HT-29 (cell line): ENCODE data around the gene NME2. TPM values are rescaled to one million over a fixed set of nuclear protein-coding genes. Genes with fewer than 3 reads are reported as not detected.
"Not testable (repeated sequence)": the region's sequence is repeated elsewhere in the genome, so short reads cannot be mapped to it uniquely, and the experiment has no call there.

Experiments
- DNase-seq: peaks from one replicate; pipeline ENCODE4 v3.0.0-alpha.2; 2015; ENCODE audit warnings: low spot score
- total RNA-seq: library from RNA; depleted of rRNA; stranded (reverse); fragments of >200 nt; shearing (Covaris generic); gene quantifications from 2 replicates; pipeline ENCODE4 v1.2.3, GENCODE V29; 2014

NME2 gene
- total RNA-seq, 1 experiment from 2014 or later, result 838 TPM

DNA sequence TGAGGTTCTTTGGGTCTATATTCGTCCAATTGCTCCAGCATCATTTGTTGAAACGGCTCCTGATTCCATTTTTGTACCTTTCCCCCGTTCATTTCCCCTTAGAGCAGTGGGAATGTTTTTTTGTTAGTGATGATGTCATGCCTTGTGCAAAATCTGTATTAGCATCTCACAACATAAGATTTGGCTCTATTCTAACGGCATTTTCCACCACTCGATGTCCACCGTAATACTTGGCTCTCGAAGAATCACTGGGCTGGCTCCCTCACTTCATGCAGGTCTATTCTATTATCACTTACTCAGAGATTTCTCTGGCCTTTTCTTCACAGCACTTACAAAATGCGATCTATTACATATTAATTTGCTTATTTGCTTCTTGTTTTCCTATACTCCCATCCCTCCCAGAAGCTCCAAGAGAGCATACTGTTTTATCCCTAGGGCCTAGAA, 13.4 kb upstream of the NME2 start:
- no peak for DNase-seq

DNA sequence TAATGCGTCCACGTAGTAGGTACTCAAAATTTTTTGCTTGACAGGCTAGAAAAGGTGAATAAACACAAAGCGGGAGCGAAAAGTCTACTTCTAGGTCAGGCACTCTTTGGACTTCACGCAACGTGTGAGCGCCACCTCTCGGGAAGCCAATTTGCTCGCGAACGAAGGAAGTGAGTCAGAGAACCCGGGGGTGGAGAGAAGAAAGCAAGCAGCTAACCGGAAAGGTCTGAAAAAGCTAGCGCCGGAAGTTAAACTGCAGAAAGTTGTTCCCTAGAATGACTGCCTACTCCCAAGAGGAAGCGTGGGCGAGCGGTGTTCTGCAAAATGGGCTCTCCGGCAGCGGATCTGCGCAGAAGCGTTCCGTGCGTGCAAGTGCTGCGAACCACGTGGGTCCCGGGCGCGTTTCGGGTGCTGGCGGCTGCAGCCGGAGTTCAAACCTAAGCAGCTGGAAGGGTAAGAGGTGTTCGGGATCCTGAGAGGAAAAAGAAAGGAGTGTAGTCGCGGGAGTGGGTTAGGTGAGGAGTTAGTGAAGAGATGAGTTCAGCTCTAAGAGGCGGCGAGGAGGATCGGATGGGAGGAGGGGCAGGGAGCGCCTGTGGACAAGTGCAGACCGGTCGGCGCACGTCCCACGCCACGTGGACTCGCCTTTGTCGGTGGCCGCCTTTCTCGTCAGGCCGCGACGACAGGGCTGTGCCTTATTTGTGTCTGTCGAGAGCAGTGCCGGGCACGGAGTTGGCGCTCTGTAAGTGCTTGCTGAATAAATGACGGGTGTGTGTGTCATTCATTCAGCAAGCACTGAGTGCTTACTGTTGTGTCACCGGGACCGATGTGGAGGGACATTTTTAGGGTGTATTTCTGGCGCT, 12.8 kb upstream of the NME2 start, which contains the start of gene NME1:
Gene NME1, plus strand, starts transcription at position 350 of the 863 bp plus-strand sequence. CDS start 2,096 bp downstream, outside the sequence.
- peak; percentile 98 for DNase-seq

DNA sequence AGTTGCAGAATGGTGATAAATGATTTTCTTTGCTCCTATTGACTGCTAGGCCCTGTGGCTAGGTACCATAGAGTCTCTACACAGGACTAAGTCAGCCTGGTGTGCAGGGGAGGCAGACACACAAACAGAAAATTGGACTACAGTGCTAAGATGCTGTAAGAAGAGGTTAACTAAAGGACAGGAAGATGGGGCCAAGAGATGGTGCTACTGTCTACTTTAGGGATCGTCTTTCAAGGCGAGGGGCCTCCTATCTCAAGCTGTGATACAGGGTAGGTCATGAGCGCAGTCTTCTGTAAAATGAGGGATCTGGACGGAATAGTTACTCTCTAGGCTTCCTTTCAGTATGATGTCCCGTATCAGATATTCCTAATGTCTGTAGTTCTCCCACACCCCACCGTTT, 12.0 kb upstream of the NME2 start:
- DNase-seq, result peak; percentile 26

DNA sequence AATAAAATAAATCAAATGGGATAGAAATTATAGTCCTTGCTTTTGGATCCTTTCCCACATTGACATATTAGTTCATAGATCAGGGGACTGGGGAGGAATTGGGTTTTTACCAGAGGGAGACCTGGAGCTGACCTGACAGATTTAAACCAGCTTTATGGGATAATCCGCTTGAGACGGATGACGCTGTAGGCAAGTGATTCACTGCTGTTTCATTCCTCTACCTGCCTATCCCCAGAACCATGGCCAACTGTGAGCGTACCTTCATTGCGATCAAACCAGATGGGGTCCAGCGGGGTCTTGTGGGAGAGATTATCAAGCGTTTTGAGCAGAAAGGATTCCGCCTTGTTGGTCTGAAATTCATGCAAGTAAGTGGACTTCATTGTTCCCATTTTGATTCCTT, 10.8 kb upstream of the NME2 start:
- no peak for DNase-seq

DNA sequence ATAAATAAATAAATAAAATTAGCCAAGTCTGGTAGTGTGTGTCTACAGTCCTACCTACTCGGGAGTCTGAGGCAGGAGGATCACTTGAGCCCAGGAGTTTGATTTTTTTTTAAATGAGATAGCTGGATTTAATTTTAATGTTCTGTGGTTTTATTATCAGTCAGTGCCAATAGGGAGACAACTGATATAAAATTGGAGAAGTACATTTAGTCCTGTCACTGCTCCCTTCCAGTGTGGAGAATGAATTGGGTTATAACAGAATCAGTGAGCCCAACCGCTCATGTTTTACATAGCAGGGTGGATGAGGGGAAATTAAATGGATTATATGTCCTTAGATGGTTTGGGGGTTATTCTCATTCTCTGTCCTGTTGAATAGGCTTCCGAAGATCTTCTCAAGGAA, 6.6 kb upstream of the NME2 start:
- no peak for DNase-seq

DNA sequence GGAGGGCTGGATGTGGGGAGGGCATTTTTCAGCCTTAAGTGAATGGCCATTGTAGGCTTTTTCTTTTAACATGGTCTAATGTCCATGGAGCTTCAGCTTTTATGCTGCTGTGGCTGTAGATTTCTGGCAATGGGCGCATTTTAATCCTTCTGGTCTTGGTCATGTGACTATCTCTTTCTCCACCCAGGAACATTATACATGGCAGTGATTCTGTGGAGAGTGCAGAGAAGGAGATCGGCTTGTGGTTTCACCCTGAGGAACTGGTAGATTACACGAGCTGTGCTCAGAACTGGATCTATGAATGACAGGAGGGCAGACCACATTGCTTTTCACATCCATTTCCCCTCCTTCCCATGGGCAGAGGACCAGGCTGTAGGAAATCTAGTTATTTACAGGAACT, 4.7 kb upstream of the NME2 start:
- no peak for DNase-seq

DNA sequence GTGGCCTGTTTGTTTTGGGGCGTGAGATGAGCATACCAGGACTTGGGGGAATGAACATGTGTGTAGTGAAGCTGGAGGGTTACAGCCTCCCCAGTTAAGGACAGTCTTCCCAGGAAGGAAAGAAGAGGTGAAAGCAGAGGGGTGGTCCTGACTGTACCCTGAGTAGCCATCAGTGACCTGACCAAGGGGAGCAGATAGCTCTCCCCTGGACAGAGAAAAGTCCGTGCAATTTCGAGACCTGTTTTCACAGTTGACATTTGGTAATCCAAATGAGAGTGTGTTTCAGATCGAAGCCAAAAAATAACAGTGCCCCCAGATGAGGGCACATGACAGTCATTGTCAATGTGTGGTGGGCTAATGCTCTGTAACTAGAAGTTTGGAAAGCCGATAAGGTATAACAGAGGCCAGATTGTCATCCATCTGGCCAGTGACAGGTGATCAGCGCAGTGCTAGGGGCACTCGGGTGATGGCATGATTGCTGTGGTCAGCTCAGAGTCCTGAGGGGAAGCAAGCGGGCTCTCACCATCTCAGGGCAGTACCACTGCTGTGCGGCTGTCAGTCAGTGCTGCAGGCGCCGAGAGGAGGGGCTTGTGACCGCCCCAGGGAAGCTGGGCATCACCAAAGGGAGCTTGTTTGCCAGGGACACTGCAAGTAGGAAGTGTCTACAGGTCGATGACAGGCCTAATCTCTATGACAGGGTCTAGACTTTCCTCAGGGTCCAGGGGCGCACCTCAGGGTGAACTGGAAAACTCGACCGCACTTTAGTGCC, 1.1 kb upstream of the NME2 start:
- peak; percentile 16 for DNase-seq

DNA sequence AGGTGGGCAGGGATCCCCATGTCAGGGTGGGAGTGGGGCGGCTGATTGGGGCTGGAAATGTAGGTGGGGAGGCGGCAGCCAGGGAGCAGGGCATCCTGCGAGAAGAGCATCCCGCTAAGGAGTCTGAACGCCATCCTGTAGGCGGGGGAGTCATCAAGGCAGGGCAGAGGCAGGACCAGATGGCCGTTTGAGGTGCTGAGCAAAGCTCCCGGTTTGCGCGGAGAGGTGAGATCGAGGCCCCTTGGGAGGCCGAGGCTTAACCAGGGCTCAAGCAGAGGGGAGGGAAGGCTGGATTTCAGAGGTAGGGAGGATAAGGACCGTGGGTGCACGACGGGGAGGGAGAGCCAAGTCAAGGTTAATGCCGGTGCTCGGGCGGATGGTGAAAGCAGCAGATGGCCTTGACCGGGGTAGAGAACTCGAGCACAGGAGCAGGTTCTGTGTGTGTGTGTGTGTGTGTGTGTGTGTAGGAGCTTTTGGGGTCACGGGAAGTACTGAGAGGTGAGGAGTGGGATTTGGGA, 472 bp upstream of the NME2 start:
- no peak for DNase-seq

DNA sequence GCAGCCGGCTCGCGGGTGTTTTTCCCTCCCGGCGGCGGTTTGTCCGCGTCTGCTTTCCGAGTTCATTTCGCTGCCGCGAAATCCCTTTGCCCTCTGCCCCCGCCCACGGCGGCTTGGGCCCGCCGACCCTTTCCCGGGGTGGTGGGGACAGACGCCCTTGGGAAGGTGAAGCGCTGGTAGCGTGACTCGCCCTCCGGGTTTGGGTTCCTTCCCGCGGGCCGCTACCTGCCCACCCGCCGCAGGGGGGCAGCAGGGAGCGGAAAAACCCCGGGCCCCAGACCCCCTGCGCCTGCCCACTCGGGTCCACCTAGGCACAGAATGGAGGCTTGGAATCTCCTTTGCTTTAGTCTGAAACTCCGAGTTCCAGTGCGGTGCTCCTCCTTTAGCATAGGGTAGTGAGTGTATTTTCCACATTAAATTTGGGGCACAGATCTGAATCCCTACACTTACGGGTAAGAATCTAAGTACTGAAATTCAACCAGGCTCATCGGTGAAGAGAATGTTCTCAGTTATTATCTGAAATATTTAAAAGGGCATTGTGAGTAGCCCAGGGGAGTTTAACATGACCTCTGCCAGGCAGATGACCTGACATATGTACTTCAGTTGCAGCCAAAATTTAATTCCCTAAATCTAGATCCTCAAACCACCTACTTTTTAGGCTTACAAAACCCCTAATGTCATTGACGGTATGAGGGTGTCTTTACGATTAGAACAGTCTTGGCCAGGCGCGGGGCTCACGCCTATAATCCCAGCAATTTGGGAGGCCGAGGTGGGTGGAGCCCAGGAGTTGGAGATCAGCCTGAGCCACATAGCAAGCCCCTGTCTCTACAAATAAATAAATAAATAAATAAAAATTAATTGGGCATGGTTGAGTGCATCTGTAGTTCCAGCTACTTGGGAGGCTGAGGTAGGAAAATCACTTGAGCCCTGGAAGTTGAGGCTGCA, 1.0 kb downstream of the NME2 start:
- DNase-seq, result peak; percentile 60

DNA sequence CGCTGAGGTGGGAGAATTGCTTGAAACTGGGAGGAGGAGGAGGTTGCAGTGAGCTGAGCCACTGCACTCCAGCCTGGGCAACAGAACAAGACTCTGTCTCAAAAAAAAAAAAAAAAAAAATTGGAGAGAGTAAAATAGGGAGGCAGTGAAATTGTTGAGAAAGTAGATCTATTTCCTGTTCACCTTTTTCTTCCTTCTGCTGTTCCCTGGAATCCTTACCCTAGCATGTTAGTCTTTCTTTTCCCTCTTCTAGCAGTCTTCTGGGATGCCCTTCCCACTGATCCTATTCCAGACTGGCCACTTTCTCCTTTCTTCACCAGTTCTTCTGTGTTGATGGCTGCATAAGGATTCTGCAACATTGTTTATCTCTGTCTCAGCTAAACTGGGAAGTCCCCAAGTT, 3.1 kb downstream of the NME2 start:
- DNase-seq, result no peak

DNA sequence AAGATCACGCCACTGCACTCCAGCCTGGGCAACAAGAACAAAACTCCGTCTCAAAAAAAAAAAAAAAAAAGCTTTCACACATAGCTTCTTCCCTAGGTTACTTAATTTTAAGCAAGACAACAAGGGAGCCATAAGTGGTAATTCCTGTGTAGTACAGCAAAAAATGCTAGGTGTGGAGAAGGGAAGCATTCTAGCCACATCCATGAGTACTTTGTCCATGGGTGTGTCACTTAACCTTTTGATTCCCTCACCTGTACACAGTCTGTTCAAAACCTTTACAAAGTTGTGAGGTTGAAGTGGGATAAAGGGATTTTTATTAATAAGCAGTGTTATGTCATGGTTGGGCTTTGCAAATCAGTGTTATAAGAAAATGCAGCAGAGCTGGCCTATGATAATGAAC, 4.5 kb downstream of the NME2 start:
- no peak for DNase-seq

DNA sequence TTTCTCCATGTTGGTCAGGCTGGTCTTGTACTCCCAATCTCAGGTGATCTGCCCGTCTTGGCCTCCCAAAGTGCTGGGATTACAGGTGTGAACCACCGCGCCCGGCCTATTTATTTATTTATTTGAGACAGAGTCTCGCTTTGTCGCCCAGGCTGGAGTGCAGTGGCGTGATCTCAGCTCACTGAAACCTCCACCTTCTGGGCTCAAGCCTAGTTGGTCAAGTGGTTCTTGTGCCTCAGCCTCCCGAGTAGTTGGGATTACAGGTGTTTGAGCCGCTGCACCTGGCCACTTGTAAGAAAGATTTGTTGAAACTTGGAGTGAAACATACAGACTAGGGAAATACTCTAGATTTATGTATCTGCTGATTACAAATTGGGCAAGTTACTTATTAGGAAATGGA, 5.8 kb downstream of the NME2 start:
- not testable (repeated sequence) for DNase-seq

DNA sequence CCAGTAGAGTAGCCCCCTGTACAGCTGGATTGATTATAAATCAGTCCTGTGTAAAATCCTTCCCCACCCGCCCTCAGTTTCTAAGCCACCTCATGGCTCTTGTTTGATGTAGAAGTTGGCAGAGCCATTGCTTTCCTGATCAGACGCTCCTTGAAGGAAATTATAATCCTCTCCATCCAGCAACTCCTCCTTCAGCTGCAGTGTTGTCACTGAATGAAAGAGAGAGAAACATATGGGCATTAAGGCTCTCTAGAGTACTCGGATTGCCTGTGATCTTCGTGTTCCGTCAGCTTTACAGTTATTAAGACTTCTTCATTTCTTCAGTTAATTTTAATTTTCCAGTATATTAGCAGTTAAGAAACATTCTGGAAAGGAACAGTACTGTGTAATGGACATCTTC, 14.3 kb downstream of the NME2 start:
- no peak for DNase-seq

DNA sequence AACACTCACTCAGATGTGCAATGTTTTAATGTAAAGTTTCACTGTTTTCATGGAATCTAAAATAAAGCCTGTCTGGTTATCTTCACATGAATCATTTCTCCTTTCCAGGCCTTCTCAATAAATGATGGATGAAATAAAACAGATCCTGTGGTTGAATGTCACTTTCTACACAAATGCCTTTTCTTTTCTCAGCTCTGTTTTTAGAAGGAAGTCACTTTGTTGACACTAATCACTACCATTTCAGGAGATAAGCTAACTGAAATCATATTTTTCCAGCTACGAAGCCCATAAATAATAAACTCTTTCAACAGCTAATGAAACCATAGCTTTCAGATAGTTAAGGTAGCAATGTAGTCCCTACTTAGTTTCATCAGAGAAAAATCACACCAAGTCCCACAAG, 17.9 kb downstream of the NME2 start:
- DNase-seq, result no peak

DNA sequence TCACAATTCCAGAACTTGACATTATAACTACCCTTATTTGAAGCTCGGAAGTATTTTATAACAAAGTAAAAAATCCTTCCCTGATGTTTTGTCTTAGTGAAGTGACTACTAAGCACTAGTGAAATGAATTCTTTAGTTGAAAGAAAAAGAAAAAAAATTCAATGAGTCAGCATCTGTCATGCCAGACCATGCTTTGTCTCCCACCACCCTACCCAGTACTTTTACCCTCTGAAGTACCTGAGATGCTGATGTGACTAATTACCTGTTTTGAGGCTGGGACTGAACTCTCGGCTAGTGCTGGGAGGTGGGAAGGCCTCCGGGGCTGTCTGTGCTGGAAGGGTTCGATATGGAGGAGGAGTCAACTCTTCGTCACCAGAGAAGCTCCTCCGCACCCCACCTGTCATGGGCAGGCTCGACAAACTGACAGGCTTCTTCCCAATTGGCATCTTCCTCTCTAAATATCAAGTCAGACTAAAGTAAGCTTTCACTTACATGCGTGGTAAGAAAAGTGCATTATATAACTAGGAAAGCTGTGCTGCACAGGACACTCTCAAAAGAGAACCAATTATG, 19.6 kb downstream of the NME2 start:
- no peak for DNase-seq

DNA sequence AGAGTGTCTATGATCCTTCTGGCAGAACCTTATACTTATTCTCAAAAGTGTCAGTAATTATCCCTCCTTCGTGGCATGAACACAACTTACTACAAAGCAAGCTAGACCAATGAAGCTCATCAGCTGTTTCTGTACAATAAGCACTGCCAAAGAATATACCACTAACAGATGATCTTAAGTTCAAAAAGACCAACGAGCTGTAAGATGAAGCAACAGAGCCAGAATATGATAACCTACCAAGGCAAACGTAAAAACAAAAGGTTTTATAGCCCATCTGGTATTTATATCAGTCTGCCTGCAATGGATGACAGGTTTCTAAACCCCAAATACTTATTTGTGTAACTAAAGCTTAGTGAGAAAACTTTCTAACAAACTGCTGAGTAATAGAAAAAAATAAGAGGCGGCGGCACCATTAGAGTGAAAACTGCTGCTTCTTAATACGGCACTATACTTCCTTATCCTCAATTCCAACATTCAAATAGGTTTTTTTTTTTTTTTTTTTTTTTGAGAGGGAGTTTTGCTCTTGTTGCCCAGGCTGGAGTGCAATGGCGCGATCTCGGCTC, 22.1 kb downstream of the NME2 start:
- DNase-seq, result no peak

DNA sequence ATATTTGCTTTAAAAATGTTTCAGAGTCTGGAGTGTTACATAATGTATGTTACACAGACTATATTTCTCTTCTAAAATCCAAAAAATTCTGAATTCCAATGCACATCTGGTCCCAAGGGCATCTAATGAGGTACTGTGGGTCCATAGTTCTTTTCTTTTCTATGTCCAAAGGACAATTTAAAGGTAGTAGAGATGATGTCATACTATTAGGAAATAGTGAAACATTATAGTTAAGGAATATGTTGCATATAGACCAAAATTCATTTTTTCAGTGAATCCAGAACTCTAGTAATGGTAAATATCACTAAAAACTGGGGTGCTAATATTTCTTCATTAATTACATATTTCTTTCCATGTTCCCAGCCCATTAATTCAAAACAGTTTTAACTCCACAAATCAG, 23.0 kb downstream of the NME2 start:
- no peak for DNase-seq

DNA sequence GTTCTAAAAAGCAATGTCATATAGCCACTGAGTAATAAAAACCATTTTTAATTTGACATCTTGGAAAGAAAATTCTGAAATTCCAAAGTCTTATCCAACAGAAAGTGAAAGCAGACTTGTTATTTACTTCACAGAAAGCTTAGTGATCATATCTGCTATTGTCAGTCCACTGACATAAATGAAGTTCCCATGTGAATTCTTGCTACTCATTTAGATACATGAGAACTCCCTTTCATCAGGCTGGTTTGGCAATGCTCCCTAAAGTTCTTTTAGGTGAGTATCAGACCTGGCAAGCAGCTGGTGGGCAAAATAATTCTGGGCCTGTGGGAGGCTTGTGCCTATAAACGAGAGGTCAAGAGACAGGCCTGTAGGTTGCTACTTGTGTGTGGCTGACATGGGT, 23.4 kb downstream of the NME2 start:
- DNase-seq, result no peak

DNA sequence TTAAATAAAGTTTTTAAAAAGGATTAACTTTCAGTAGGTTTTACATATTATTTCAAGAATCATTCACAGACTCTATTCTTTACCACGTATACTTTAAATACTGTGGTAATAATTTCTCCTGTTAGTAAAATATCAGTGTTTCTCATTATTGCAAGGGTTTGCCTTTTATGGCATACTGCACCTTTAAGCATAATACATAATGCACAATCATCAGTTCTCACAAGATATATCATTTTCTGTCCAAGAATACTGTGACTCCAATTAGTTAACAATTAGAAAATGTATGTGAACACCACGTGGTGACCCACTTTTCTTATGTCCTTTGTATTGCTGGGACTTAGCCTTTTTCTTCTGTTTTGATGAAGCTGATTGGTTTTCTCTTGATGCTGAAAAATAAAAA, 25.7 kb downstream of the NME2 start:
- no peak for DNase-seq

DNA sequence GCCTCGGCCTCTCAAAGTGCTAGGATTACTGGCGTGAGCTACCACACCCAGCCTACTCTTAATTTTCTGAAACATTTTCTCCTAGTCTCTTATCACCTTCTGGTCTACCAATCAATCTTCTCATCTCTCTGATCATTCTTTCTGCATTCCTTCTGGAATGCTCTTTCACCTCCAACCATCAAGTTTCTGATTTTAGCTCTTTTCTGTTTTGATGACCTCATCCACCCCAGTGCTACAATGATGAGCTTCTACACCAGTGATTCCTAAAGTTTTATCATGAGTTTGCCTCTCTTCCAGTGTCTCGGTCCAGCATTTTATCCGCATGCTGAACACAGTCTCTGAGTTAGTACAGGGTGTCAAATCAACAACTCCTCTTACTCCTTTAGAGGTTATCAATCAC, 31.5 kb downstream of the NME2 start:
- DNase-seq, result no peak

DNA sequence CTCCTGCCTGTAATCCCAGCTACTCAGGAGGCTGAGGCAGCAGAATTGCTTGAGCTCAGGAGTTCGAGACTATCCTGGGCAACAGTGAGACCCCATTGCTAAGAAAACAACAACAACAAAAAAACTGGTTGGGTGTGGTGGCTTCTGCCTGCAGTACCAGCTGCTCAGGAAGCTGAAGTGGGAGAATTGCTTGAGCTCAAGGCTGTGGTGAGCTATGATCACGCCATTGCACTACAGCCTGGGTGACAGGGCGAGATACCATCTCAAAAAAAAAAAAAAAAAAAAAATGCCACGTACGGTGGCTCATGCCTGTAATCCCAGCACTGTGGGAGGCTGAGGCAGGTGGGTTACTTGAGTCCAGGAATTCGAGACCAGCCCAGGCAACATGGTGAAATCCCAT, 34.1 kb downstream of the NME2 start:
- DNase-seq, result no peak
